NCI-H1105 treated with DMSO at 0.1 percent for 48 hours (cell line): ENCODE results near the gene CCNB3.
A peak's percentile ranks its signal among the peaks of the same experiment; 100 is the strongest.
"Not testable (repeated sequence)": the region's sequence is repeated elsewhere in the genome, so short reads cannot be mapped to it uniquely, and the experiment has no call there.

Source experiments
- DNase-seq: peaks from one replicate; lab custom pipeline; 2025; lab: John Stamatoyannopoulos, UW

Gene CCNB3

GRCh38 chrX:50204364-50204899 is at the start of gene CCNB3:
Gene CCNB3, plus strand, starts transcription at chrX:50204765. Its CDS starts 80,399 bp downstream, at chrX:50285164.
- peak; percentile 56 for DNase-seq

- no peak for DNase-seq
Observed at GRCh38 chrX:50157545-50158135, 46.9 kb upstream of the CCNB3 start.

- no peak for DNase-seq
Observed at GRCh38 chrX:50158593-50158992, 46.0 kb upstream of the CCNB3 start.

- DNase-seq, result no peak
Observed at GRCh38 chrX:50161127-50161526, 43.4 kb upstream of the CCNB3 start.

GRCh38 chrX:50165727-50166126 is 38.8 kb upstream of the CCNB3 start:
- no peak for DNase-seq

- DNase-seq, result no peak
Observed at GRCh38 chrX:50167366-50167765, 37.2 kb upstream of the CCNB3 start.

GRCh38 chrX:50168241-50168687 is 36.3 kb upstream of the CCNB3 start:
- no peak for DNase-seq

GRCh38 chrX:50169717-50170116 is 34.8 kb upstream of the CCNB3 start:
- no peak for DNase-seq

GRCh38 chrX:50180073-50180940 is 24.3 kb upstream of the CCNB3 start:
- no peak for DNase-seq

- no peak for DNase-seq
Observed at GRCh38 chrX:50183891-50184290, 20.7 kb upstream of the CCNB3 start.

- DNase-seq, result no peak
Observed at GRCh38 chrX:50188859-50189600, 15.5 kb upstream of the CCNB3 start.

- DNase-seq, result no peak
Observed at GRCh38 chrX:50198348-50198747, 6.2 kb upstream of the CCNB3 start.

GRCh38 chrX:50200907-50201306 is 3.7 kb upstream of the CCNB3 start, which contains the start of gene AKAP4:
Gene AKAP4, minus strand, starts transcription at chrX:50201007. Its CDS starts 118 bp downstream, at chrX:50200889.
- DNase-seq, result no peak

GRCh38 chrX:50202539-50202938 is 2.0 kb upstream of the CCNB3 start:
- no peak for DNase-seq

- DNase-seq, result no peak
Observed at GRCh38 chrX:50206753-50207152, 2.2 kb downstream of the CCNB3 start.

- DNase-seq, result no peak
Observed at GRCh38 chrX:50211510-50211909, 6.9 kb downstream of the CCNB3 start.

GRCh38 chrX:50281253-50281652 is 76.7 kb downstream of the CCNB3 start:
- DNase-seq, result no peak

- no peak for DNase-seq
Observed at GRCh38 chrX:50327235-50327634, 122.7 kb downstream of the CCNB3 start.

- DNase-seq, result not testable (repeated sequence)
Observed at GRCh38 chrX:50332668-50333067, 128.1 kb downstream of the CCNB3 start.

- DNase-seq, result no peak
Observed at GRCh38 chrX:50333308-50333707, 128.7 kb downstream of the CCNB3 start.

GRCh38 chrX:50343917-50344316 is 139.4 kb downstream of the CCNB3 start:
- DNase-seq, result no peak

GRCh38 chrX:50372966-50373365 is 168.4 kb downstream of the CCNB3 start:
- no peak for DNase-seq
